HepG2 (cell line): ENCODE results near the gene SLC29A2. TPM values are rescaled to one million over a fixed set of nuclear protein-coding genes. Genes with fewer than 3 reads are reported as not detected.

ENCODE experiments used
- ATAC-seq: fragments of 200-7000 bp; cut with Tn5 transposase; 3 replicates; pipeline ENCODE4 v1.9.1; 2020; ENCODE audit warnings: mild to moderate bottlenecking, moderate library complexity
- BruUV-seq: library from RNA; stranded (reverse); fragments of 400-500 nt; replicated peaks from 2 replicates; lab custom pipeline; 2021; lab: Mats Ljungman, UMichigan
- CTCF ChIA-PET: fragments of 300-600 bp; formaldehyde crosslinking; extraction: SDS; loops from one replicate; lab custom pipeline; 2021; ENCODE audit warnings: low total read pairs, inconsistent platforms, low intra/inter-chr PET ratio; lab: Yijun Ruan, JAX
- POLR2A ChIA-PET: fragments of 350-600 bp; sonication (Branson Sonifier 250); formaldehyde crosslinking; loops from one replicate; lab custom pipeline; 2020; ENCODE audit warnings: antibody characterized with exemption, inconsistent platforms; lab: Yijun Ruan, JAX
- DNase-seq: peaks from one replicate; pipeline ENCODE4 v3.0.0-alpha.2; 2015; ENCODE audit warnings: low spot score
- FAIRE-seq: peaks from 3 replicates; lab custom pipeline; 2011; peaks lifted over from hg19 to GRCh38; lab: Jason Lieb, UNC
- H2AFZ ChIP-seq: one replicate; pipeline ENCODE4 v1.6.1; 2011; ENCODE audit warnings: low read length, inconsistent platforms
- H3K27ac ChIP-seq: fragments of 300-600 bp; 3 replicates; pipeline ENCODE4 v1.8.0; 2011; ENCODE audit warnings: mixed run types, mild to moderate bottlenecking, mixed read lengths, low read length, inconsistent platforms; ENCODE audit not compliant: insufficient read depth; ENCODE audit errors: extremely low read length
- H3K27me3 ChIP-seq, 2 experiments: fragments of 200-600 bp in 1 of 2; 2 replicates in 1 of 2; 3 replicates in 1 of 2; pipeline versions ENCODE4 v1.6.0 to v1.8.0; 2011; ENCODE audit warnings: low read length in 2 of 2, mild to moderate bottlenecking in 2 of 2, moderate library complexity in 2 of 2, inconsistent platforms in 1 of 2; ENCODE audit not compliant: insufficient read depth in 2 of 2, control insufficient read depth in 1 of 2
- H3K36me3 ChIP-seq, 2 experiments: fragments of 200-600 bp in 1 of 2; replicated peaks in 1 of 2; 2 replicates in 1 of 2; 3 replicates in 1 of 2; pipeline versions ENCODE4 v1.5.1 to v1.8.0; 2011; ENCODE audit warnings: low read length in 2 of 2, inconsistent platforms in 1 of 2; ENCODE audit not compliant: insufficient read depth in 2 of 2, control insufficient read depth in 1 of 2
- H3K4me1 ChIP-seq: 2 replicates; pipeline ENCODE4 v1.5.1; 2012; ENCODE audit warnings: low read length, inconsistent platforms; ENCODE audit not compliant: insufficient read depth
- H3K4me2 ChIP-seq: 2 replicates; pipeline ENCODE4 v1.6.0; 2011; ENCODE audit warnings: low read depth, low read length, inconsistent platforms
- H3K4me3 ChIP-seq, 3 experiments: fragments of 200-600 bp in 1 of 3; sonication (generic), shearing (Covaris generic) in 1 of 3; replicated peaks in 1 of 3; 2 replicates each; pipeline ENCODE4 v1.5.1; 2011 to 2016; ENCODE audit warnings: low read length in 3 of 3, inconsistent platforms in 2 of 3, low read depth in 2 of 3, mild to moderate bottlenecking in 2 of 3, control low read depth in 1 of 3, mixed read lengths in 1 of 3; ENCODE audit not compliant: insufficient read depth in 1 of 3
- H3K79me2 ChIP-seq: one replicate; pipeline ENCODE4 v1.6.1; 2011; ENCODE audit warnings: low read length, inconsistent platforms; ENCODE audit not compliant: insufficient read depth
- H3K9ac ChIP-seq: 2 replicates; pipeline ENCODE4 v1.6.0; 2011; ENCODE audit warnings: mild to moderate bottlenecking, low read depth, low read length, inconsistent platforms; ENCODE audit not compliant: insufficient read depth
- H3K9me3 ChIP-seq: 2 replicates; pipeline ENCODE4 v1.5.1; 2012; ENCODE audit warnings: mild to moderate bottlenecking, low read length
- H4K20me1 ChIP-seq: 2 replicates; pipeline ENCODE4 v1.6.0; 2011; ENCODE audit warnings: inconsistent platforms, mild to moderate bottlenecking, low read length, moderate library complexity; ENCODE audit not compliant: insufficient read depth
- AGO1 ChIP-seq: fragments of 200-400 bp; formaldehyde crosslinking; IDR thresholded peaks from 2 replicates; pipeline ENCODE4 v1.6.1; 2017; ENCODE audit warnings: mild to moderate bottlenecking, low read depth, low read length, moderate library complexity; ENCODE audit not compliant: poor library complexity, severe bottlenecking
- AGO2 ChIP-seq: fragments of 200-400 bp; formaldehyde crosslinking; optimal IDR thresholded peaks from 2 replicates; pipeline ENCODE3; 2017; ENCODE audit warnings: mild to moderate bottlenecking, low read depth, low read length, moderate library complexity
- ATAD3A ChIP-seq: sonication (generic); formaldehyde crosslinking; IDR thresholded peaks from 2 replicates; pipeline ENCODE4 v1.4.0; 2020; ENCODE audit warnings: missing genetic modification reagents
- CCAR2 ChIP-seq: fragments of 200-400 bp; formaldehyde crosslinking; optimal IDR thresholded peaks from 2 replicates; pipeline ENCODE3; 2018; ENCODE audit warnings: low read depth, mild to moderate bottlenecking, low read length, moderate library complexity
- MXI1 ChIP-seq: IDR thresholded peaks from 3 replicates; pipeline ENCODE4 v1.6.1; 2012; ENCODE audit warnings: low read depth, low read length, inconsistent platforms, borderline replicate concordance
- NFYC ChIP-seq: IDR thresholded peaks from 2 replicates; pipeline ENCODE4 v1.6.1; 2016; ENCODE audit warnings: missing genetic modification reagents, missing compliant biosample characterization
- RBFOX2 ChIP-seq: fragments of 200-400 bp; formaldehyde crosslinking; IDR thresholded peaks from 2 replicates; pipeline ENCODE4 v1.6.1; 2017; ENCODE audit warnings: low read depth, mild to moderate bottlenecking, low read length
- ZNF337 ChIP-seq: sonication (generic); formaldehyde crosslinking; IDR thresholded peaks from 2 replicates; pipeline ENCODE4 v1.5.1; 2020; ENCODE audit warnings: missing genetic modification reagents, low read depth, mild to moderate bottlenecking, borderline replicate concordance
- ZNF460 ChIP-seq: sonication (generic); formaldehyde crosslinking; IDR thresholded peaks from 2 replicates; pipeline ENCODE4 v1.5.1; 2020; ENCODE audit warnings: missing genetic modification reagents, mild to moderate bottlenecking, borderline replicate concordance
- ZNF513 ChIP-seq: sonication (generic); formaldehyde crosslinking; conservative IDR thresholded peaks from 2 replicates; pipeline ENCODE4 v1.5.0; 2020; ENCODE audit warnings: missing genetic modification reagents
- ZNF569 ChIP-seq: sonication (generic); formaldehyde crosslinking; IDR thresholded peaks from 2 replicates; pipeline ENCODE4 v1.5.0; 2020; ENCODE audit warnings: mild to moderate bottlenecking, missing genetic modification reagents, moderate library complexity, borderline replicate concordance
- ZNF576 ChIP-seq: sonication (generic); formaldehyde crosslinking; IDR thresholded peaks from 2 replicates; pipeline ENCODE4 v1.4.0; 2020; ENCODE audit warnings: mild to moderate bottlenecking, missing genetic modification reagents
- WGBS: methylation state at CpG from one replicate; pipeline ENCODE4 v1.1.6; 2017; ENCODE audit warnings: low lambda C conversion rate; 5-methylcytosine and 5-hydroxymethylcytosine counted together
- in situ Hi-C: cut with HindIII; loops from 2 replicates; pipeline ENCODE4 v1.10.0; 2017; ENCODE audit warnings: low pct_unique_long_range_greater_than_20kb; ENCODE audit not compliant: extremely low pct_ligation_motif_present
- intact Hi-C: fragments of 100-400 bp; cut with micrococcal nuclease; formaldehyde crosslinking; loops from one replicate; pipeline ENCODE4 v1.10.0; 2022; ENCODE audit not compliant: unreplicated experiment
- polyA plus RNA-seq, 8 experiments: library from polyadenylated mRNA; depleted of rRNA in 3 of 8; stranded (reverse) in 7 of 8; unstranded in 1 of 8; fragments of >200 nt; fragmentation: Illumina TruSeq in 4 of 8; extraction: Trizol in 4 of 8; gene quantifications; 2 replicates each; pipeline versions ENCODE4 v1.2.1 to v1.2.3, GENCODE V29; 2011 to 2016; ENCODE audit warnings: low read depth in 4 of 8, missing spikeins in 1 of 8, mixed read lengths in 1 of 8; ENCODE audit not compliant: insufficient read depth in 1 of 8
- total RNA-seq, 5 experiments: library from RNA; depleted of rRNA; stranded (reverse); fragments of >200 nt; fragmentation: Illumina TruSeq; extraction: Trizol; gene quantifications; 2 replicates each; pipeline ENCODE4 v1.2.3, GENCODE V29; 2016; ENCODE audit warnings: low read depth in 1 of 5
- TF ChIP-seq, protein P1 (sequence below): sonication (generic); formaldehyde crosslinking; IDR thresholded peaks from 2 replicates; pipeline ENCODE4 v1.8.1; 2023; ENCODE audit warnings: mild to moderate bottlenecking, moderate library complexity, missing genetic modification reagents

The SLC29A2 gene
- total and polyA plus RNA-seq, 2 of the 13 experiments (the other 11 are each of a cell fraction or from before 2014, with no cell fraction given) = 0.63 to 0.66 TPM

DNA sequence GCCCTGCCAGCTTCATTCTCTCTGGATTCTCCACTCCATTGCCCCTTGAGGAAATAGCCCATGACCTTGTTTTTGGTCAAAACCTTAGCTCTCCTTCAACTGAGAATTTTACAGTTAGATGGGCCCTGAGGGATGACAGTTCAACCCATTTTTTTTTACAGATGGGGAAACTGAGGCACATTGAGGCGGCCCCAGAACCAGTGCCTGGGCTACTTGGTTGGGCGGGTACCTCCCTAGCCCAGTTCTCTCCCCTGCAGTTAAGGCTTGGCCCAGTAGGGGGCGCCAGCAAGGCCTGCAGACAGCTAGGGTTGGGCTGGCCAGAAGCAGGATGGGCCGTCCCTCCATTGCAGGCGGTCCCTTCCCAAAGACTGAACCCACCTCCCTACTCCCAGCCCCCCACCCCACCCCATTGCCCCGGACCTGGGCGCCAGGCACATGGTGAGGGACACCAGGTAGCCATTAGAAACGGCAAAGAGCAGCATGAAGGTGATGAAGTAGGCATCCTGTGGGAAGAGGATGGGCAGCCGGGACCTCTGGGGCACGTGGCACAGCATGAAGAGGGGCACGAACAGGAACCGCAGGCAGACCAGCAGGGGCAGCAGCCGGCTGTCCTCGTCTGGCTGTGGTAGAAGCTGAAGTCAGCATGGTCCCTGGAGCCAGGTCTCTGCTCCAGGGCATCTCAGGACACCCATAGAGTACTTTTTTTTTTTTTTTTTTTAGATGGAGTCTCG is 7.6 kb downstream of the SLC29A2 start (continued):
- no peak for TF ChIP-seq ZNF337 (CRISPR knock-in tag)
- TF ChIP-seq MXI1 = no peak
- TF ChIP-seq, protein P1, sequence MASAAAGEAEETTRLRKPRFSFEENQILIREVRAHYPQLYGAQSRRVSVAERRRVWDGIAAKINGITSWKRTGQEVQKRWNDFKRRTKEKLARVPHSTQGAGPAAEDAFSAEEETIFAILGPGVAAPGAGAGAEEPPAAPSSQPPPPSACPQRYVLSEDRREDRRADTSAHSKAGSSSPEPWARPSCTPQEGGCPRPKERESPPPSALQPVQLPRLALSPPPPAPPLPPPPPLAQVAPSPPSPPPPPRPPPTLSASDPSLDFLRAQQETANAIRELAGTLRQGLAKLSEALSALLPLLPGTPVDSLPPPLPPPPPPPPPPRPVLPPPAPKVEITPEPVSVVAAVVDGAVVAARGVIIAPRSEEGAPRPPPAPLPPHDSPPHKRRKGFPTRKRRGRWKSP (CRISPR knock-in tag) = no peak
- TF ChIP-seq NFYC (CRISPR knock-in tag) = no peak

- Histone ChIP-seq H3K27ac (no peak overlapping the region), H3K27me3 (no peaks in the 10 kb centered on the region), H3K79me2 (no peaks in the 10 kb centered on the region), H3K4me3 (no peak overlapping the region), H3K9me3 (no peaks in the 10 kb centered on the region), H3K36me3 (peaks cover 6 to 21% of the 10 kb centered on the region in 2 experiments; a peak in 4 of 5 replicates), H3K4me1 (peaks cover 34% of the 10 kb centered on the region), H3K4me2 (no peak overlapping the region), H3K9ac (no peak overlapping the region), H4K20me1 (no peaks in the 10 kb centered on the region; the same call in 1 of the 2 replicates), H2AFZ (no peak overlapping the region)
- ATAC-seq (no peak), FAIRE-seq (no peak), DNase-seq (no peak)
- intact Hi-C loops (no loop called here), in situ Hi-C loops (no loop called here)
- ChIA-PET POLR2A (interaction anchor here (1.7 to 2.5 kb wide), 3 partner anchors 8 to 16 kb away, joined by 4 to 7 read pairs (median 5); partner anchors contain the start of gene B4GAT1), CTCF (no interaction called here)
- WGBS = 98% methylated on average over 13 of the region's 14 CpGs
- BruUV-seq = no TSS peak
- TF ChIP-seq ZNF569 (no peak), RBFOX2 (0 out of 2 replicates have a peak, but pooled peaks have one; percentile 39), ATAD3A (CRISPR knock-in tag) (no peak), ZNF576 (CRISPR knock-in tag) (no peak), ZNF460 (CRISPR knock-in tag) (no peak), ZNF513 (CRISPR knock-in tag) (no peak), AGO1 (peak; percentile 48), AGO2 (peak; percentile 72), CCAR2 (no peak)
Measured at GRCh38 chr11:66363187-66363601, 8.4 kb downstream of the SLC29A2 start.
